Activated T-helper 9 cell treated with anti-CD3 and anti-CD28 coated beads, Interleukin-2, amount 50 U/mL, for 16 hours (primary cell): ENCODE results near the gene EFCAB11.

Experiments
- DNase-seq: peaks from one replicate; pipeline ENCODE4 v3.0.0-alpha.2; 2020; ENCODE audit warnings: low read depth

EFCAB11 gene

DNA sequence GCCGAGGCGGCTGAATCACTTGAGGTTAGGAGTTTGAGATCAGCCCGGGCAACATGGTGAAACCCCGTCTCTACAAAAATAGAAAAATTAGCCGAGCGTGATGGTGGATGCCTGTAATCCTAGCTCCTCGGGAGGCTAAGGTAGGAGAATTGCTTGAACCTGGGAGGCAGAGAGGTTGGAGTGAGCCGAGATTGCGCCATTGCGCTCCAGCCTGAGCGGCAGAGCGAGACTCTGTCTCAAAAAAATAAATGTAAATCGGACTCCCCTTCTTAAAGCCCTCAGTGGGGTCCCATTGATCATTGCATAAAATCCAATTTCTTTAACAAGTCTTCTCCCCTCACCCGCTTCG, 2.1 kb upstream of the EFCAB11 start:
- no peak for DNase-seq

GRCh38 chr14:89955745-89956660, 1.5 kb upstream of the EFCAB11 start, which contains the start of gene TDP1:
Gene TDP1, plus strand, starts transcription at chr14:89955927. Its CDS starts 7,188 bp downstream, at chr14:89963115.
- peak; percentile 97 for DNase-seq

- DNase-seq: no peak
These were observed 653 bp upstream of the EFCAB11 start for GRCh38 chr14:89955022-89955744.

GRCh38 chr14:89953602-89954001, 928 bp downstream of the EFCAB11 start:
- DNase-seq: no peak

DNA sequence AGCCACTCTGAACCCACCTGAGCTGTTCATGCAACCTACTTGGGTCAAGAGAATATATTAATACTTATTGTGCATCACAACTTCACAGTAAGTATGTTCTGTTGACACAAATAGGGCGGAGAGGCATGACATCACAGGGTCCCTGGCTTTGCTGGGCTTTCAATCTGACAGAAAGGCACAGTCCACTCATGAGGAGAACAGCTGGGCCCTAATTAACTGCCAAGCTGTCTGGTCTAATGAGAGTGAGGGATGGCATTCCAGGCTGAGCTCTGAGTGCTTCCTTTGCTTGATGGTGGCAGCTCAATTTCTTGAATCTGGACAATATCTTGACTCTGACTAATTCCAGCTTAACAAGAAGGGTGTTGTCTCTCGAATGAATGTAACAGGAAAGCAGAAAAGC, 2.0 kb downstream of the EFCAB11 start:
- no peak for DNase-seq

- no peak for DNase-seq
These were observed 7.2 kb downstream of the EFCAB11 start for GRCh38 chr14:89947344-89947743.

DNA sequence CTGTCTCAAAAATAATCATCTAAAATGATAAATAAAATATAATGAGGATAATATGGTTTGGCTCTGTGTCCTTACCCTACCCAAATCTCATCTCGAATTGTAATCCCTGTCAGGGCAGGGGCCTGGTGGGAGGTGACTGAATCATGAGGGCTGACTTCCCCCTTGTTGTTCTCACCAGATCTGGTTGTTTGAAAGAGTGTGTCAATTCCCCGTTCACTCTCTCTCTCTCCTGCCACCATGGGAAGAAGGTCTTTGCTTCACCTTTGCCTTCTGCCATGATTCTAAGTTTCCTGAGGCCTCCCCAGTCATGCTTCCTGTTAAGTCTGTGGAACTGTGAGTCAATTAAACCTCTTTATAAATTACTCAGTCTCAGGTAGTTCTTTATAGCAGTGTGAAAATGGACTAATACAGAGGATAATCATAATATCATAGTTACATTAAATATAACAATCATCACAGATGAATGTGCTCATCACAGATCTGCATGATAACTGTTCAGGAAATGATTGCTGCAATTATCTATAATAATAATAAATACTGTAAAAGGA, 12.6 kb downstream of the EFCAB11 start:
- DNase-seq: no peak

DNA sequence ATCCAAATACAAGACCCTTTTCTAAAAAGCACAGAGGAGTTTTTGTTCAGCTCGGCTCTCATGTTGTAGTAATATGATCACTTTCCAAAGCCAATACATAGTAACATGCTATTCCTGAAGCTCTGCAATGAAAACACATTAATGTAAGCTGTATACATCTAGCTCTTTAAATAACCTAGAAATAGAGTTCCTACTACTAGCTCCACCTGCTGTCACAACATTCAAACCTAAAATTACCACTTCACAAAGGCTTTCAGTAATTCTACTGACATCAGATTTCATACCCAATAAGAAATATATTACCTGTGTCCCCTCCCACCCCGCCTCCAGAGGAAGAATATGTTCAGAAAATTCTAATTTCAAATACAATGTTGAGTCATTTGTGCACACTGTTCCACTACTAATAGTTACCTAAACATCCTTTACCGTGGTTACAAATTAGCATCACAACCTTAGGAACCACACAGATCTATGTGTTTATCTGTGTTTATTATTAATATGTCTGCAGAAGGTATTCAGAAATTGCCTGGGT, 17.8 kb downstream of the EFCAB11 start:
- DNase-seq: no peak

- DNase-seq: no peak
These were observed 21.5 kb downstream of the EFCAB11 start for GRCh38 chr14:89933002-89933401.

DNA sequence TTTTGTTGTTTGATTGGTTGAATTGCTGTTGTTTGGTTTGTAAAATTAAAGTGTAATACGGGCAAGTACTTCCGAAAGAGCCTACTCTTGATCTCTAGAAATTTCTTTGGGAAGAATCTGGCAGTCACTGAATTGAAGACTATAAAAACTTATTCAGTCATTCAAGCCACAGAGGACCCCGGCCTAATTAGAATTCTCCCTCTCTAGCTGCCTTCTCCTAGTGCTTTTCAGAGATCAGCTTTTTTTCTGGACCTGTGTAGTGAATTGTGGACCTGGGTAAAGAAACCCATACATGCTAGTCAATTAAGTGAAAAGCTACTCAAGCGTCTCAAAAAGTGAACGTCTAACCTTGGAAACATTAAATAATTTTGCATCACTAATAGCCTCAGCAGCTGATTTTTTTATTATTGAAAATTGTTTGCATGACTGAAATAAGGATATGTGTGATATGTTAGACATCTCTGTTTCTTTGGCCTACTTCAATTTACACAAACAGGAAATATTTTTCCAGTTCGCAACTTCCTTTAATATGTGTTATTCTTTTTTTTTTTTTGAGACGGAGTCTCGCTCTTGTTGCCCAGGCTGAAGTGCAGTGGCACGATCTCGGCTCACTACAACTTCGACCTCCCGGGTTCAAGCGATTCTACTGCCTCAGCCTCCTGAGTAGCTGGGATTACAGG, 27.2 kb downstream of the EFCAB11 start:
- DNase-seq: no peak

GRCh38 chr14:89926694-89927093, 27.8 kb downstream of the EFCAB11 start:
- DNase-seq: no peak

- no peak for DNase-seq
These were observed 30.3 kb downstream of the EFCAB11 start for GRCh38 chr14:89924268-89924667.

- DNase-seq: no peak
These were observed 32.3 kb downstream of the EFCAB11 start for GRCh38 chr14:89922031-89922907.

DNA sequence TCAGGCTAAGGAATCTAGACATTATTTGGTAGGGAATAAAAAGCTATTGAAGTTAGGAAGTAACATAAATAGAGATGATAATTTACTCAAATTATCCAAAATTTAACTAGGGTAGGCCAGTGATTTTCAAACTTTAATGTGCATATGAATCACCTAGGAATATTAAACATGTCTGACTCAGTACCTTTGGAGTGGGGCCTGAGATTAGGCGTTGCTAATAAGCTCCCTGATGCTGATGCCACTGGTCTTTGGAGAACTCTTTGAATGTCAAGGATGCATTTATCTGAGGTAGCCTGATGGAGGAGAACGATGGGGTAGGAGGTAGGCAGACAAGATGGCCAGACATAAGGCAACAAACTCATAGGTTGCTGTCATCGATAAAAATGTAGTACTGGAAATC, 33.2 kb downstream of the EFCAB11 start:
- DNase-seq: no peak

- no peak for DNase-seq
These were observed 34.5 kb downstream of the EFCAB11 start for GRCh38 chr14:89920056-89920455.

GRCh38 chr14:89918721-89919120, 35.8 kb downstream of the EFCAB11 start:
- no peak for DNase-seq

- DNase-seq: peak; percentile 14
These were observed 39.2 kb downstream of the EFCAB11 start for GRCh38 chr14:89915114-89915878.

- no peak for DNase-seq
These were observed 41.8 kb downstream of the EFCAB11 start for GRCh38 chr14:89912667-89913211.

- no peak for DNase-seq
These were observed 42.3 kb downstream of the EFCAB11 start for GRCh38 chr14:89912221-89912620.
